Left renal cortex interstitium (tissue), 4 donors: ENCODE data around the gene EIF3B. TPM values are rescaled to one million over a fixed set of nuclear protein-coding genes. Genes with fewer than 3 reads are reported as not detected.
A peak's percentile ranks its signal among the peaks of the same experiment; 100 is the strongest.
"Not testable (repeated sequence)": the region's sequence is repeated elsewhere in the genome, so short reads cannot be mapped to it uniquely, and the experiment has no call there.

Source experiments
- DNase-seq, 4 donors: peaks; one replicate each; pipeline ENCODE4 v3.0.0-alpha.2; 2013; ENCODE audit warnings: low read depth in 4 of 4, low spot score in 2 of 4, missing footprints in 1 of 4
- polyA plus RNA-seq, 4 donors: library from polyadenylated mRNA; unstranded; fragments of 120-200 nt; gene quantifications; one replicate each; pipeline ENCODE4 v1.2.1, GENCODE V29; 2013; ENCODE audit not compliant: insufficient read length in 4 of 4

The EIF3B gene
- polyA plus RNA-seq: 100 to 1,000 TPM; 136 to 174 (median 148) TPM

- DNase-seq: peak; percentile 89 to 100 (median 98)
These were observed at the start of gene EIF3B for GRCh38 chr7:2354186-2354938. Gene EIF3B, plus strand, starts transcription at chr7:2354827. Its CDS starts 95 bp downstream, at chr7:2354922.

- DNase-seq: not testable (repeated sequence)
These were observed 49.4 kb upstream of the EIF3B start for GRCh38 chr7:2305258-2305657.

GRCh38 chr7:2306688-2307087 lies 47.9 kb upstream of the EIF3B start:
- no peak for DNase-seq

GRCh38 chr7:2307690-2308107 lies 46.9 kb upstream of the EIF3B start:
- no peak for DNase-seq

- peak in 2 of 4 donors; percentile 19 to 46 for DNase-seq
These were observed 44.7 kb upstream of the EIF3B start for GRCh38 chr7:2309889-2310331.

- no peak for DNase-seq
These were observed 42.2 kb upstream of the EIF3B start for GRCh38 chr7:2312267-2312929.

- no peak for DNase-seq
These were observed 41.0 kb upstream of the EIF3B start for GRCh38 chr7:2313450-2314208.

- DNase-seq: peak in 3 of 4 donors; percentile 51 to 61 (median 54)
These were observed 40.2 kb upstream of the EIF3B start, which contains the start of gene SNX8 for GRCh38 chr7:2314209-2314955. Gene SNX8, minus strand, starts transcription at chr7:2314441. Its CDS starts 20 bp downstream, at chr7:2314421.

GRCh38 chr7:2314956-2315530 lies 39.6 kb upstream of the EIF3B start:
- DNase-seq: not testable (repeated sequence)

GRCh38 chr7:2315787-2316186 lies 38.8 kb upstream of the EIF3B start:
- DNase-seq: no peak

- no peak for DNase-seq
These were observed 38.0 kb upstream of the EIF3B start for GRCh38 chr7:2316578-2316977.

- DNase-seq: no peak
These were observed 36.9 kb upstream of the EIF3B start for GRCh38 chr7:2317556-2318293.

- DNase-seq: no peak
These were observed 33.6 kb upstream of the EIF3B start for GRCh38 chr7:2321020-2321419.

GRCh38 chr7:2325162-2325561 lies 29.5 kb upstream of the EIF3B start:
- DNase-seq: no peak

GRCh38 chr7:2326951-2327350 lies 27.7 kb upstream of the EIF3B start:
- no peak for DNase-seq

GRCh38 chr7:2330493-2330892 lies 24.1 kb upstream of the EIF3B start:
- DNase-seq: no peak

- no peak for DNase-seq
These were observed 22.9 kb upstream of the EIF3B start for GRCh38 chr7:2331707-2332106.

GRCh38 chr7:2332606-2333231 lies 21.9 kb upstream of the EIF3B start:
- not testable (repeated sequence) for DNase-seq
